DOHH2 (cell line): ENCODE data around the gene SESTD1.

ENCODE experiments used
- CTCF ChIP-seq: fragments of 200-600 bp; sonication (generic); IDR thresholded peaks from one replicate; pipeline ENCODE4 v1.5.1; 2014; ENCODE audit warnings: antibody characterized with exemption, mild to moderate bottlenecking, low read depth, low read length; ENCODE audit not compliant: poor library complexity, severe bottlenecking
- EZH2phosphoT487 ChIP-seq: fragments of 200-600 bp; sonication (generic); IDR thresholded peaks from 2 replicates; pipeline ENCODE4 v1.6.1; 2017; ENCODE audit warnings: borderline replicate concordance, mild to moderate bottlenecking, antibody characterized with exemption, low read length, moderate library complexity, mixed read lengths

- peak; percentile 73 for TF ChIP-seq CTCF
- no peak for TF ChIP-seq EZH2phosphoT487
These were observed 134.9 kb downstream of the SESTD1 start for GRCh38 chr2:179129574-179130238.
